Liver (tissue), 3 donors: Measurements from ENCODE around the gene FCF1.

Experiments used
- ATF3 ChIP-seq: IDR thresholded peaks from 2 replicates; pipeline ENCODE4 v1.6.1; 2016; ENCODE audit warnings: antibody characterized with exemption
- CTCF ChIP-seq: fragments of 150-350 bp; IDR thresholded peaks from 2 replicates; pipeline ENCODE4 v1.5.1; 2017; ENCODE audit warnings: improper control_type of control experiment, low read depth, low read length; ENCODE audit not compliant: missing input control
- FOXA1 ChIP-seq: IDR thresholded peaks from 2 replicates; pipeline ENCODE4 v1.6.1; 2016; ENCODE audit warnings: antibody characterized with exemption
- REST ChIP-seq: IDR thresholded peaks from 2 replicates; pipeline ENCODE4 v1.6.1; 2016; ENCODE audit warnings: antibody characterized with exemption, mild to moderate bottlenecking
- TAF1 ChIP-seq: conservative IDR thresholded peaks from 2 replicates; pipeline ENCODE4 v1.6.1; 2016; ENCODE audit warnings: antibody characterized with exemption, mild to moderate bottlenecking
- YY1 ChIP-seq: IDR thresholded peaks from 2 replicates; pipeline ENCODE4 v1.6.1; 2016; ENCODE audit warnings: antibody characterized with exemption, mild to moderate bottlenecking
- donor health status: healthy.
- donor health status: healthy.

DNA sequence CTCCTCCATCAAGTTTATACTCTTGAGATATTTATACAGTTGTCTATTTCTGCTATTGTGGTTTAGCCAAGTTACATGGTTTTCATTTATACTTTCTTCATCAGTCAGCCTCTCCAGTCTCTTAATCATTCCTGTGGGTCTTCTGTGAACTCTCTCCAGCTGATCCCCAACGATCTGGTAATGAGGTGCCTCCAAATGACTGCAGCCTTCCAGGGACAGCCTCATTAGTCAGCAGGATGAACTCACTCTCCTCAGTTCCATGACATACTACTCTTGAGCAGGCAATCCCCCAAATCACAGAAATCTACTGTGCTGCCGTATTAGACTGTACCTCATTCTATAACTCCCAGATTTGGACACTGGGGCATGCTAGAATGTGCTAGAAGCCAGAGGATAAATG, 15.4 kb upstream of the FCF1 start:
- TF ChIP-seq REST: no peak
- TF ChIP-seq CTCF: no peak
- no peak for TF ChIP-seq ATF3
- TF ChIP-seq FOXA1: no peak
- TF ChIP-seq TAF1: no peak
- TF ChIP-seq YY1: no peak
